22Rv1 (cell line): ENCODE results near the gene DNASE1L2.

Source experiments
- H3K27ac ChIP-seq: fragments of 450-650 bp; 2 replicates; pipeline ENCODE4 v1.5.1; 2017
- ZFX ChIP-seq: fragments of 450-650 bp; IDR thresholded peaks from 2 replicates; pipeline ENCODE4 v1.6.1; 2017; ENCODE audit warnings: antibody characterized with exemption, borderline replicate concordance
- TF ChIP-seq, protein P1 (sequence below): fragments of 450-650 bp; IDR thresholded peaks from 2 replicates; pipeline ENCODE4 v1.5.1; 2017; ENCODE audit warnings: mild to moderate bottlenecking

The DNASE1L2 gene

DNA sequence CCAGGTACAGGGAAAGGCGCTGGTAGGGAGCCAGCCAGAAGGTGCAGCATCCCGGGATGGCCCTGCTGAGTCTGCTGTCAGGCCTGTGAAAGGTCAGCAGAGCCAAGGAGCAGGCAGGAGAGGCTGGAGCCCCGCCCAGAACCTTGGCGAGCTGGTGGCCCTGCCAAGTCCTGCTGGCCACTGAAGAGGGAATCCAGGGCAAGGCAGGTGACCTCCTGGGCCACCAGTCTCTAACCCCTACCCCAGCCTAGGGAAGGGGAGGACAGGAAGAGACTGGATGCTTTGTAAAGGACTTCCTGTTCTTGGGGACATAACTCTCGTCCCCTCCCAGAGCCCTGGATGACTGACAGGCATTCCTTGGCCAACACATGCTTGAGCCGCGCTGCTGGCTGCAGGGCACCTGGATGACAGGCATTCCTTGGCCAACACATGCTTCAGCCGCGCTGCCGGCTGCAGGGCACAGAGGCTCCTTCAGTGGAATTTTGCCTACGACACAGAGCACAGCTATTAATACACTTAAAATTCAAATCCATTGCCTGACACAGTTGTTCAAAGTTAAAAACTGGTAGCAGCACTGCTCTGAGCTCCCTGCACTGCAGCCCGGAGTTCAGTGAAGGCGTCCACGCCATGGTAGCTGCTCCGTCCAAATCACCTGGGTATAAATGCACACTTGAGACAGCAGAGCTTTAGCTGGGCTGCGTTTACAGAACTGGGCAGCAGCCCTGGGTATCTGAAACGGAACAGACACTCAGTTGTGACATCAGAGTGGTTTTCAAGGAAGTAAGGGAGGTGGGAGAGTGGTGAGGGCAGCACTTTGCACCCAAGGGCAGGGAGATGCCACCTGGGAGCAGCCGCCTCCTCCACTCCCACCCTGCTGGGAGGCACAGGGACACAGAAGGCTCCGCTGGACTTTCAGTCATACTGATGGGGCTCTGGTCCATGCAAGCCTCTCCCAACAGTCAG is 23.6 kb upstream of the DNASE1L2 start:
- no peak for TF ChIP-seq ZFX
- TF ChIP-seq, protein P1, sequence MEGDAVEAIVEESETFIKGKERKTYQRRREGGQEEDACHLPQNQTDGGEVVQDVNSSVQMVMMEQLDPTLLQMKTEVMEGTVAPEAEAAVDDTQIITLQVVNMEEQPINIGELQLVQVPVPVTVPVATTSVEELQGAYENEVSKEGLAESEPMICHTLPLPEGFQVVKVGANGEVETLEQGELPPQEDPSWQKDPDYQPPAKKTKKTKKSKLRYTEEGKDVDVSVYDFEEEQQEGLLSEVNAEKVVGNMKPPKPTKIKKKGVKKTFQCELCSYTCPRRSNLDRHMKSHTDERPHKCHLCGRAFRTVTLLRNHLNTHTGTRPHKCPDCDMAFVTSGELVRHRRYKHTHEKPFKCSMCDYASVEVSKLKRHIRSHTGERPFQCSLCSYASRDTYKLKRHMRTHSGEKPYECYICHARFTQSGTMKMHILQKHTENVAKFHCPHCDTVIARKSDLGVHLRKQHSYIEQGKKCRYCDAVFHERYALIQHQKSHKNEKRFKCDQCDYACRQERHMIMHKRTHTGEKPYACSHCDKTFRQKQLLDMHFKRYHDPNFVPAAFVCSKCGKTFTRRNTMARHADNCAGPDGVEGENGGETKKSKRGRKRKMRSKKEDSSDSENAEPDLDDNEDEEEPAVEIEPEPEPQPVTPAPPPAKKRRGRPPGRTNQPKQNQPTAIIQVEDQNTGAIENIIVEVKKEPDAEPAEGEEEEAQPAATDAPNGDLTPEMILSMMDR: no peak
- peak overlapping the region; percentile 99 for H3K27ac ChIP-seq

DNA sequence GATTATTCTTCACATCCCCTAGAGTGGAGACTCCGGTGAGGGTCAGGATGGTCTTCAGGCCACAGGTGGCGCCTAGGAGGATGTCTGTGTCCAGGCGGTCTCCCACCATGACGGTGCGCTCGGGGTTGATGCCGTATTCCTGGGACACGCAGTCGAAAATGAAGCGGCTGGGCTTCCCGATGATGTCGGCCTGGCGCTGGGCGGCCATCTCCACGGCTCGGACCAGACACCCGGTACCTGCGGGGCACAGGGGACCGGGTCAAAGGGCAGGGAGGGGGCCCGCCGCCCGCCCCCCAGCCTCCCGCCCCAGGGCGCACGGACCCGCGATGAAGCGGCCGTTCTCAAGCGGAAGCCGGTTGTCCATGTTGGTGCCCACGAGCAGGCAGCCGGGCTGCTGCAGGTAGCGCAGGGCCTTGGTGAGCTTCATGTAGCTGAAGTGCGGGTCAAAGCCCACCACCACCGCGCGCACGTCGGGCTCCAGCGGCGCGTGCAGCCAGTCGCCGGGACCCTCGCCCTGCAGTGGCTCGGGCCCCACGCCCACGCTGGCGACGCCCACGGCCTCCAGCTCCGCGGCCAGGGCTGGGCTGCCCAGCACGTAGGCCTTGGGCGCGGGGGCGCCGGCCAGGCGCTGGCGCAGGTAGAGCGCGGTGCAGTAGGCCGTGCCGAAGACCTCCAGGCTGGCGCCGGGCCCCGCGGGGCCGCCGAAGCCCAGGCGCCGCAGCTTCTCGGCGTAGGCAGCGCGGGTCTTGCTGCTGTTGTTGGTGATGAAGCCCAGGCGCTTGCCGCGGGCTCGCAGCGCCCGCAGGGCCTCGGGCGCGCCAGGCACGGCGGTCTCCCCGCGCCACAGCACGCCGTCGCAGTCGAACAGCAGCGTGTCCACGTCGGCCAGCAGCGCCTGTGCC is 22.2 kb upstream of the DNASE1L2 start:
- peak overlapping the region; percentile 99 for H3K27ac ChIP-seq

DNA sequence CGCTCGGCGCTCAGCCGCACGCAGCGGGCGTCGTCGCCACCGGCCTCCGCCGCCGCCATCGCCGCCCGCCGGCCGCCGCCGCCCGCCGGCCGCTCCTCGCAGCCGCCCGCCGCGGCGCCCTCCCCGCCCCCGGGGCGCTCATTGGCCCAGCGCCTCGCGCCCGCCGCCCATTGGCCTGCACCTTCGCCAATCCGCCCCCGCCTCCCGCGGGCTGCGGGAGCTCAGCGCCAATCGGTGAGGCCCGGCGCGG is 21.6 kb upstream of the DNASE1L2 start, which contains the start of gene PGP:
TSS of gene PGP (minus strand) at position 122 of the 250 bp plus-strand sequence. CDS start at position 59, 63 bp downstream.
- TF ChIP-seq, protein P1: no peak
- TF ChIP-seq ZFX: no peak
- H3K27ac ChIP-seq: peak within 1 kb of the TSS; percentile 99

More for the DNA sequence above, 22.2 kb upstream of the DNASE1L2 start:
- TF ChIP-seq, protein P1: no peak
- no peak for TF ChIP-seq ZFX

DNA sequence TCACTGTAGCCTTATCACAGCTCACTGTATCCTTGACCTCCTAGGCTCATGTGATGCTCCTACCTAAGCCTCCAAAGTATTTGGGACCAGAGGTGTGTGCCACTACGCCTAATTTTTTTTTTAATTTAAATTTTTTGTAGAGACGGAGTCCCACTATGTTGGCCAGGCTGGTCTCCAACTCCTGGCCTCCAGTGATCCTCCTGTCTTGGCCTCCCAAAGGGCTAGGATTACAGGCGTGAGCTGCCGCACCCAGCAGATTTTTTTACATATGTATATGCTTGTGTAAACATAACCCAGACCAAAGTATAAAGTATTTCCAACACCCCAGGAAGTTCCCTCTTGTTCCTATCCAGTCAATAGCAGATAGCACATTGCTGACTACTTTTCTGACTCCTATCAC is 19.9 kb upstream of the DNASE1L2 start:
- H3K27ac ChIP-seq: peak overlapping the region; percentile 99
- TF ChIP-seq, protein P1: no peak
- TF ChIP-seq ZFX: no peak

DNA sequence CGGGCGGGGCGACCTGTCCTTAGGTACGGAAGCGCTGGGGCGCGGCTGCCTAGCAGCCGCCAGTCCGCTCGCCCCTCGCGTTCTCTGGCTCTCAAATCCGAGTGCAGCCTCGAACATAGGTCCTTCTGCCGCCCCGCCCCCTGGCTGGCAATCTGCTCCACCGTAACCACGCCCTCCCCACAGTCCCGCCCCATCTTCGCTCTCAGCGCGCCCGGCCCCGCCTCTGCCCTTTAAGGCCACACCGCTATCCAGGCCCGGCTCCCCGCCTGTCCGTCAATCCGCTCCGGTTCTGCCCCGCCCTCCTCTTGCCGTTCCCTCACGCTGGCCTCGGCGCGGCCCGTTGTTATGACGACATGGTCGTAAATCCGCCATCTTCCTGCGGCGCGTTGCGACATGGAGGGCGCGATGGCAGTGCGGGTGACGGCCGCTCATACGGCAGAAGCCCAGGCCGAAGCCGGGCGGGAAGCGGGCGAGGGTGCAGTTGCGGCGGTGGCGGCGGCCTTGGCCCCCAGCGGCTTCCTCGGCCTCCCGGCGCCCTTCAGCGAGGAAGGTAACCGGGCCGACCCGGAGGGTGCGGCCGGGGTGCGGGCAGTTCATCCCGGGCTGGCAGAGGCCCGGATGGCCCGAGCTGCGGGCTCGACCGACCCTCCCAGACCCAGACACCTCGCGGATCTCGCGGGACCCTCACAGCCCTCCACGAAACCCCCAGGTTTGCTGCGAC is 12.9 kb upstream of the DNASE1L2 start, which contains the start of gene E4F1:
TSS of gene E4F1 (plus strand) at position 371 of the 721 bp plus-strand sequence. CDS start at position 394, 23 bp downstream.
- peak within 1 kb of the TSS; percentile 95 for H3K27ac ChIP-seq
- TF ChIP-seq, protein P1: no peak

DNA sequence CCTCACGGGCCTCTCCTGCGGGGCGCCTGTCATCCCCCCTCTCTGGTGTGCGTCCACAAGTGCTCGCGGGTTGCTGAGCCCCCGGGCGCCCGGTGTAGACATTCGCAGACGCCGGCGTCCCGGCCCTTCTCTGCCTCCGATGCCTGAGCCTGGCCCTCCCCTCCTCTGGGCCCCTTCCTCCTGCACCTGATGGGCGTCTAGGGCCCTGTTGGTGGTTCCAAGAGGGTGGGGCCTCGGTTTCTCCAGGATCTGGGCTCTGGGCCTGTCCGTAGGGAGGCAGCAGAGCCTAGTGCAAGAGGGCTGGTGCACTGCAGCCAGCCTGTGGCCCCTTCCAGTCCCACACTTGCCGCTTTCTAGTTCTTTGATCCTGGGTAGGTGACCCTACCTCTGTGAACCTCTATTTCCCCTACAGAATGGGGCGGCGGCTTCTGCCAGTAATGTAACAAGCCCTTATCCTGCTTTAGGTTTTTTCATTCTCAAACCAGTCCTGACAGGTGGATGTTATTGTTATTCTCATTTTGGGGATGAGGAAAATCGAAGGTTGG is 12.2 kb upstream of the DNASE1L2 start:
- peak overlapping the region; percentile 95 for H3K27ac ChIP-seq

More for the DNA sequence above, 12.2 kb upstream of the DNASE1L2 start:
- no peak for TF ChIP-seq ZFX
- TF ChIP-seq, protein P1: peak; percentile 22; the same call in 1 of the 2 replicates
